Activated CD4-positive, alpha-beta T cell treated with anti-CD3 and anti-CD28 coated beads, Interleukin-10, Interleukin-2, amounts not matched to agents 100 ng/mL and 50 ng/mL, durations not matched to agents 16 hours and 8 hours (primary cell): ENCODE measurements around the gene RLBP1.
A peak's percentile ranks its signal among the peaks of the same experiment; 100 is the strongest.
"Not testable (repeated sequence)": the region's sequence is repeated elsewhere in the genome, so short reads cannot be mapped to it uniquely, and the experiment has no call there.

Source experiments
- DNase-seq: peaks from one replicate; pipeline ENCODE4 v3.0.0-alpha.2; 2020

RLBP1 gene

DNA sequence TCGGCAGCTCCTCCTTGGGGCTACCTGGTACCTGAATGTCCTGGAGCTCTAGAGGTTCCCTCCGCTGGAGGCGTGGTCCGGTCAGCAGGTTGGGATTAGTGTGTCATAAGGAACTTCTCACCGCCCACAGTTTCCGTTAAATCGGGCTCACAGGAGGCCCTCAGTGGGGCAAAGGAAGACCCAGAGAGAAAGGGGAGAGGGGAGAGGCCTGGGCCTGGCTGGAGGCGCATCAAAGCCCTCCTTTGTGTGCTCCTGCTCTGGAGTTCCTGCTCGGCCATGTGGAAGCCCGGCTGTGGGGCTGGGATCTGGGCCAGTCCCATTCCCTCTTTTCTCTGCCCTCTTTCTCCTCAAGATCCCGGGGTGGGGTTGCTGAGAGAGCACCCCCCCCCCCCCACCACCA is at the start of gene RLBP1:
Gene RLBP1 (minus strand): TSS at position 37 of the 400 bp plus-strand sequence. CDS start 2,604 bp downstream, outside the sequence.
- DNase-seq: peak; percentile 21

DNA sequence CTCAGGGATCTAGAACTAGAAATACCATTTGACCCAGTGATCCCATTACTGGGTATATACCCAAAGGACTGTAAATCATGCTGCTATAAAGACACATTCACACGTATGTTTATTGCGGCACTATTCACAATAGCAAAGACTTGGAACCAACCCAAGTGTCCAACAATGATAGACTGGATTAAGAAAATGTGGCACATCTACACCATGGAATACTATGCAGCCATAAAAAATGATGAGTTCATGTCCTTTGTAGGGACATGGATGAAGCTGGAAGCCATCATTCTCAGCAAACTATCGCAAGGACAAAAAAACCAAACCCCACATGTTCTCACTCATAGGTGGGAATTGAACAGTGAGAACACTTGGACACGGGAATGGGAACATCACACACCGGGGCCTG is 28.8 kb upstream of the RLBP1 start:
- DNase-seq: not testable (repeated sequence)

DNA sequence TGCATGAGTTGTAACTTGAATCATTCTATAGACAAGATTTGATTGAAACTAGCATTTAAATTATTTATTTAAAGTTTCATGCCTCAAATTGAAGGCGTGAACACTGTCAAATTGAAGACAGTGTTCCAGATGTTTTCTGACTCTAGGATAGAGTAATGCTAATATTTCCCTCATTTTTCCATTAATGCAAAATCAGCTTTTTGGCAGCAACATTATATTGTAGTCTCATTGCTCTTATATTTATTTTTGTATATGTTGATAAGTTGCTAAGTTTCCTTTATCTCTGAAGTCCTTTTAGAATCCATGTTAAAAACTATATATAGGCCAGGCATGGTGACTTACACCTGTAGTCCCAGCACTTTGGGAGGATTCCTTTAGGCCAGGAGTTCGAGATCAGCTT is 27.2 kb upstream of the RLBP1 start:
- no peak for DNase-seq

DNA sequence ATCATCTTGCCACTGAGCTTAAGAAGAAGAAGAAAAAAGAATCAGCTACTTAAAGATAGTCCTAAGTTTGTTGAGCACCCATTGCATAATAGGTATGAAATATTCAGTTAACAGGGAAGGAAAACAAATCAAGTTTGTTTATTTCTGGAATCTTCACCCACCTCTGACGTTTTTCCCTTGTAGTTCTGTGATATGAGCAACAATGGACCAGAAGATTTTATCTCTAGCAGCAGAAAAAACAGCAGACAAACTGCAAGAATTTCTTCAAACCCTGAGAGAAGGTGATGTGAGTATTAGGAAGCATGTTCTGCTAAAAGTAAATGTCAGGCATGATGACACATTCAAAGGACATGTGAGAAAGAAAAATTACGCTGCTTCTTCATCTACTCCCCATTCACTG is 26.1 kb upstream of the RLBP1 start:
- no peak for DNase-seq

DNA sequence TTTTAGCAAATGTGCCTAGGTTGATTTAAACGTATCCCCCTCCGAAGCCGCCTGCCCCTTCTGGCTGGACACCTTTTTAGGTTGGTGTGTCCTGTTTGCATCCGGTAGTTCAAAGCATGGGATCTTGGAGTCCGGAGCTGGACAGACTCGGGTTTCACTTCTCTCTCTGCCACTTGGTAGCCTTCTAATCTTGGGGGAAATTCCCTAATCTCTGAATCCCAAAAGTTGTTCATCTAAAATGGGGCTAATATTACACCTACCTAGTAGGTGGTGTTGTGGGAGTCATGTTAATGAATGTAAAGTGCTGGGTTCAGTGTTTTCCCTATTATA is 23.2 kb upstream of the RLBP1 start:
- DNase-seq: no peak

DNA sequence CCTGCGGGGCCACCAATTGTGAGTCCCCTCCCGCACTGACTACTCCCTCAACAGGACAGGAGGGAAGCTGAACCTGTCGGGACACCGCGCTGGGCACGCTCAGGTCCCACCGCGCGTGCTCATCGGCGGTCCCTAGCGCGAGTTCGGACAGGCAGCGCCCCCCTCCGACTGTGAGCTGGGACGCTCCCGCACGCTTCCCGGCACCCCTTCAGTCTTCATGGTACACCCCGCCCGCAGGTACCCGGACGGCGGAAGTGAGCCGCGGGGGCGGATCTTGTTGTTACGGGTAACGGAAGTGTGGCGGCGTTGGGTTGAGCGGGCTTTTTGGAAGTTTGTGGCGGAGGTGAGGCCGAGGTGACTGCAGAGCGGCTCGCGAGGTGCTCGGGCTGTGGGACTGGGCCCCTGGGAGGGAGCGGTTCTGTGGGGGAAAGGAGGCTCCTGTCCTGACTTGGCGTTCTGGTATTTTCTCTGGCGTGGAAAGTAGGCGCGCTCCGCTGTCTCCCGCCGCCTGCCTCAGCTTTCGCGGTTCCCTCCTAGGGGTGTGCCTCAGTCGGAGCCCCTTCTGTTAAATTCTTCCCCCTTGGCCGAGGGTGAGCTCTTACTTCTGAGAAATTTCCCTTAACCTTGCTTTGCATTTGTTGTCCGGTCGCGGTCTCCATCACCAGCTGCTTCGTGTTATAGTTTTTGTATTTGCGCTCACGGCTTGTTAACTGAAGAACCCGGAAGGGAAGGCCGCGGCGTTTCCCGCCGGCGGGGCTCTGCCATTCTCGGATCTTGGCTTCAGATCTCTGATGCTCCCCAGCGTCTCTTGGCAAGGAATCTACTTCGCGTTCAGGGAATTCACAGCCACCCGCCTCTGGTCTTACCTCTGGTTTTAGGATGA is 22.6 kb upstream of the RLBP1 start, which contains the start of gene FANCI:
Gene FANCI (plus strand): TSS at position 289 of the 883 bp plus-strand sequence. CDS start 3,669 bp downstream, outside the sequence.
- DNase-seq: peak; percentile 98

DNA sequence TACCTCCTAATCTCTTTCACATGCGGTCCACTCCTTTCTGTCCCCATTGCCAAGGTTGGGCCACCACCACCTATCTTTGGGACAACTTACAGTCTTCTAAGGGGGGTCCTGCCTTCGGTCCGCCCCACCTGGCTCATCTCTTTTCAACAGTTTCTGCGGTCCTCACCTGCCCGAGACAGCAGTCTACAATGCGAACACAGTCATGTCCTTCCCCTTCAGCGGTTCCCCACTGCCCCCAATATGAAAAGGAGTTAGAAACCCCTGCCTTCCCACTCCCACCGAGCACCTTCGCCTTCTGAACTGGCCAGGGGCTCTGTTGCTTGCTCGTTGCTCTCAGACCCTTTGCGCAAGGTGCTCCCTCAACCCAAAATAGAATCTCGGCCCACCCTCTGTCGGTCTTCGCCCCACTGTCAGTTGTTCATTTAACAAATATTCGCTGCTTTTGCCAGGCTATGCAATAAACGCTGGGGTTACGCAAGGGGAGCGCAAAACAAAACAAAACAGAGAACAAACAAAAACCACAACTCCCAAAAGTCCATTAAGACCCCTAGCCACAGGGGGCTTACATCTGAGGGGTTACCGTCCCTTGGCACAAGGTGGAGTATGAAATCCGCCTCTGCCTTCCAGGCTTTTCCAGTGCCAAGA is 21.8 kb upstream of the RLBP1 start:
- DNase-seq: no peak

DNA sequence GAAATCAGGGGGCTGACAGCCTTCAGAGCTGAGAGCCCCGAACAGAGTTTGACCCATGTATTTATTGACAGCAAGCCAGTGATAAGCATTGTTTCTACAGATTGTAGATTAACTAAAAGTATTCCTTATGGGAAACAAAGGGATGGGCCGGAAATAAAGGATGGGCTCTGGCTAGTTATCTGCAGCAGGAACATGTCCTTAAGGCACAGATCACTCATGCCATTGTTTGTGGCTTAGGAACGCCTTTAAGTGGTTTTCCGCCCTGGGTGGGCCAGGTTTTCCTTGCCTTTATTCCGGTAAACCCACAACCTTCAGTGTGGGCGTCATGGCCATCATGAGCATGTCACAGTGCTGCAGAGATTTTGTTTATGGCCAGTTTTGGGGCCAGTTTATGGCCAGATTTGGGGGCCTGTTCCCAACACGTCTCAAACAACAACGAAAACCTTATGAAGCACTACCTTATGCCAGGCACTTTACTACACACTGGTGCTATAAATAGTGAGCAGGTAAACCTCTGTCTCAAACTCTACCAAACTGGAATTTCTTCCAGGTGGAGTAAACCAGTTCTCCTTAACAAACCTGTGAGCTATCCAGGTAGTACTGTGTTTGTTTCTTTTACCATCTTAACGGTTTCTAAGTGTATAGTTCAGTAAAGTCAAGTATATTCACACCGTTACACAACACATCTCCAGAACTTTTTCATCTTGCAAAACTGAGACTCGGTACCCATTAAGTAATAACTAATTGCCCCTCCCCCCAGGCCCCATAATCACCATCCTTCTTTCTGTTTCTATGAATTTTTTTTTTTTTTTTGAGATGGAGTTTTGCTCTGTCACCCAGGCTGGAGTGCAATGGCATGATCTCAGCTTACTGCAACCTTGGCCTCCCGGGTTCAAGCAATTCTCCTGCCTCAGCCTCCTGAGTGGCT is 18.8 kb upstream of the RLBP1 start:
- DNase-seq: not testable (repeated sequence)

DNA sequence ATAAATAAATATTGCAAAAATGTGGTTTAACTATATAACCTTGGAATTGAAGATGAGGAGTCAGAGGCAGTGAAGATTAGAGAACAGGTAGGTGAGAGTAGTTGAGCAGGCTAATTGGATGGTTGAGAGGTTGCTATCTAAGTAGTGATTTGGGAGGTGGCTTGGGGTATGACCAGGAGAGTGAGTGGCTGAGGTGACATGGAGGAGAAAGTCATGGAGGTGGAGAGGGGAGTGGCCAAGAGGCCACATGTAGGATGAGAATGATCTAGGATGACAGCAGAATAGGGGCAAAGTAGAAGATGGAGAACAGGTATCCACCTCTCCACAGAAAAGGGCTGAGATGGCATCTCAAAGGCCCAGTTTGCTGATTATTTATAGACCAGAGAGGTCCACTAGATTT is 10.5 kb upstream of the RLBP1 start:
- DNase-seq: no peak

DNA sequence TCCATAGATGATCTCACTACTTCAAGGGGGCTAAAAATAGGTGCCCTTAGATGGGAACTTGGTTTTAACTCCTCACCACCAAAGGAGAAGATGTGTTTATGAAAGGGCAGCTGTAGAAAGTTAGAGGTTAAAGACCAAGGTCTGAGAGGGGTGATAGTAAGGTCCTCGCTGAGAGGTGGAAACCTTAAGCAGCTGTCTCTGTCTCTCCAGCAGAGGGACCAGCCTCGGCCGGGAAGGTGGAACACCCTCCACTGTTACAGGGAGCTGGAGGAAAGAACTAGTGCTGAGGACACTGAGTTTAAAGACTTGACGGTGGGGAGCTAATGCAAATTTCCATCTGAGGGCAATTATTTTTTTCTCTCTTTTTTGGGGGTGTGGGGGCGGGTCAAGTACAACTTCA is 8.9 kb upstream of the RLBP1 start:
- DNase-seq: no peak

DNA sequence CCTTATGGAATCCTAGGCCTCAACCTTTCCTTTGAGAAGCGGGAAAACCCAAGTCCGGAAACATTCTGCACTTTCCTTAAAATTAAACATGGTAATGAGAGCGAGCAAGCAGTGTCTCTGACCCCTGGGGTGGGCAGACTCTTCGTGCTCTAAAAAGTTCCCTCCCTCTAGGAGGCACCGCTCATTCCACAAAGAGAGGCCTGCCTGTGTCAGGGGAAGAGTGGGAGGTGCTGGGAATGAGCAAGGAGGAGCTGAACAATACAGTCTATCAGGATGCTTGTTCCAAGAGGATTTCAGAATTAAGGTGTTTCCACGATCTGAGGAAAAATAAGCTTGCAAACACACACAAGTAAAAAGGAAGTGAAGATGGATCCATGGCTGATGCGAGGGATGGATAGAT is 6.0 kb upstream of the RLBP1 start:
- no peak for DNase-seq

DNA sequence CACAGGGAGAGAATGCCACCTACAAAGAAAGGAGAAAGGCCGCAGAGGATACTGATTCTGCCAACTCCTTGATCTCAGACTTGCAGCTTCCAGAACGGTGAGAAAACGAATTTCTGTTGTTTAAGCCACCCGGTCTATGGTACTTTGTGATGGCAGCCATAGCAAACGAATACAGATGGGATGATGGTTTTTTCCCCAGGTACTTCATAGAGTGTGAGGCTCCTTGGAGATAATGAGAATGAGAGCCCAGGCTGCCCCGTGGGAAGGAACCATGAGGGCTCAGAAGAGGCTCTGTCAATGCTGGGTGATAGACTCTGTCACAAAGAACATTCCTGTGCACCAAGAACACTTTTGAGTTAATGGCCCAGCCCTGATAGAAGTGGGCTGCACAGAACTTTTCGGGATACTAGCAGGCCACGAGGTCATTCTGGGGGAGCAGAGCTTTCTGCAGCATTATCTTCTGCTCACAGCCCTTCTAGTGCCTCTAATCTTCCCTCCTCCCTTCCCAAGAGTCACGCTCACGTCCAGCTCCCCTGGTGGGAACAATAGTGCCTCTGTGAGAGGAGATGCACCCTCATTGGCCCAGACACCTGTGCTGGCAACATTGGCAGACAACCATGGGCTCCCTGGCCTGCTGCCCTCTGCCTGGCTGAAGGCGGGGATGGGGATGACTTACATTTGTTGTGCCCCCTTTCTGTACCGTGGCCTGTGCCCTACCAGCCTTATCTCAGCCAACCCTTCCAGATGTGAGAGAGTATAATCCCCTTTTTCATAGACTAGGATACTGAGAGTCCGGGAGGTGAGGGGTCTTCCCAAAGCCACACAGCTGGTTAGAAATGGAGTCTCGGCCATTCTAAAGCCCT is 5.2 kb upstream of the RLBP1 start:
- DNase-seq: no peak

DNA sequence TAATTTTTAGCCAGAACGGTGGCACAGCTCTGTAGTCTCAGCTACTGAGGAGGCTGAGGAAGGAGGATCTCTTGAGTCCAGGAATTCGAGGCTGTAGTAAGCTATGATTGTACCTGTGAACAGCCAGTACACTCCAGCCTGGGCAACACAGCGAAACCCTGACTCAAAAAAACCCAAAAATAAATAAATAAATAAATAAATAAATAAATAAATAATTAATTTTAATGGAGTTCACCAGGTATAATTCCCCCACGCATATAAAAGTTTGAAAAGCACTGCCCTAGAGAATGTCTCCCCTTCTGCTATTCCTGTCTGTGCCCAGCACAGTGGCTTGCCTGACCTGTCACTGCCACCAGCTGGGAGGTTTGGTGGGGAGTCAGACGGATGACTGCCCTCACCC is 4.2 kb upstream of the RLBP1 start:
- DNase-seq: no peak

DNA sequence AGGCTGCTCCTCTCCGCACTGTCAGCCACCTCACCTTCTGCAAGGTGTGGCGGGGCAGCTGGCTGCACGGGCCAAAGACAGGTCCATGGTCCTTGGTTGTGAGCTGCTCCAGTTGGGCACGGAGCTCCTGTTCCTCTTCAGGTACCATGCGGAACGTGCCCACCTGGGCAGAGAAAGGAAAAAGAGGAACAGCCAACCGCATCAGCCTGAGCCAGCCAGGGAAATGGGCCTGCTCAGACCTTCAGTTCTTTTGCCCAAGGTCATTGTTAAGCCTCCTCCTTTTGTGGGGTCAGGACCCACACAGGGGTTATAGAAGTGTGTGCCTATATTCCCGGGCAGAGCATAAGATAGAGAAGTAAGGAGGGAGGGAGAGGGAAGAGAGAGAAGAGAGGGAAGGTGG is 2.8 kb downstream of the RLBP1 start:
- no peak for DNase-seq

DNA sequence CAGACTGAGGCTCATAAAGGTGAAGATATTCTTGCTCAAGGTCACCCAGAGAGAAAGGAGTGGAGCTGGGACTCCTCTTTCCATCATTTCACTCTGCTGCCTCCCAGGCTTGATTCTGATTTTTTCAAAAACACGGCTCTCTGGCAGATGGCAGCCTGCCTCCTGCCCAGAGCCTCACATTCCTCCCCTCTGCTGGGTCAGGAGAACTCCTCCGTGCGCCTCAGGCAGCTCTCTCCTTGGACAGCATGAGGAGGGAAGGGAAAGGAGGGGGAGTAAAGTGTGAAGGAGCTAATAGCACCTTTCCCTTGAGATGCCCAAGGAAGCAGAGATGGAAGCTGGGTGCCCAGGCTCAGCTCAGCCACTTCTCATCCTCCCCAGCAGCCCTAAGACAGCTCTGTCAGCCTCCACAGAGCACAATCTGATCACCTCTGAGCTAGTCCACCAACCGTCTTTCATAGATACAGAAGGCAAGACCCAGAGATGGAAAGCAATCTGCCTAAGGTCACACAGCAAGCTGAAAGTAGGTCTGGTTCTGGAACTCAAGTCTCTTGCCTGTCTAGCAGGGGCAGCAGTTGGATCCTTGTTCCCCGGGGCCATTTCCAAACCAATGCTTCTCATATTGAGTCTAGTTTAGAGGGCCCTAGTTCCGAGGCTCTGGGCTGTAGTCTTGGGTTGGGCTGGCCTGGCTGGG is 3.5 kb downstream of the RLBP1 start:
- DNase-seq: no peak

DNA sequence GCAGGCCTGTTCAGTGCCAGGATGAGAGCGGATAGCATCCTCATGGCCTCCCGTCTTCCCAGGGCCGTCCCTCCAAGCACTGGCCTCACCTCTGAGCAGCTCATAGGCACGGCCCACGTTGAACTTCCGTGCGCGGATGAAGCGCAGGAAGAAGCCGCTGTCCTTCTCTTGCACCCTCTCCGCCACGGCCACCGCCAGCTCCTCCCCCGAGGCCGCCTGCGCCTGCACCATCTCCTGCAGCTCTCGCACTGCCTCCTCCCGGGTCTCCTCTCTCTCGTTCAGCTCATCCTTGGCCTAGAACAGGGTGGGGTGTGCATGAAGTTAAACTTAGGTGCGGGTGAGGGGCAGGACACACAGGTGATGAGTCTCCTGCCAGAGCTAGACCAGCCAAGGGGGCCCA is 4.3 kb downstream of the RLBP1 start:
- no peak for DNase-seq

DNA sequence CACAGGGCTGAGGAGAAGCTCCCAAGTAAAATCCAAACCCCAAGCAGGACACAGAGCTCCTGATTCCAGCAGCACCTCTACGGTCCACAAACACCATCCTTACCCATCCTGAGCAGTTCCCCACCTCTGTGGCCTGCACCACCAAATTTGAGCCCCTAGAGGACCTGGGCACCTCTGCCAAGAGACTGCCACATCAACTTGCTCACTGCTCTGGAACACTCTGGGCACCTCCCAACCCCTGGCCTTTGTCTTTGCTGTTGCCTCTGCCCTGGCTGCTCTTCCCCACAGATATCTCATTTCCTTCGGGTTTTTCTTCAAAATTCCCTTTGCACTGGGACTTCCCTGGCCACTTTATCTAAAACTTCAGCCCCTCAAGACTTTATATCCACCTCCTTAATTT is 5.8 kb downstream of the RLBP1 start:
- DNase-seq: no peak

DNA sequence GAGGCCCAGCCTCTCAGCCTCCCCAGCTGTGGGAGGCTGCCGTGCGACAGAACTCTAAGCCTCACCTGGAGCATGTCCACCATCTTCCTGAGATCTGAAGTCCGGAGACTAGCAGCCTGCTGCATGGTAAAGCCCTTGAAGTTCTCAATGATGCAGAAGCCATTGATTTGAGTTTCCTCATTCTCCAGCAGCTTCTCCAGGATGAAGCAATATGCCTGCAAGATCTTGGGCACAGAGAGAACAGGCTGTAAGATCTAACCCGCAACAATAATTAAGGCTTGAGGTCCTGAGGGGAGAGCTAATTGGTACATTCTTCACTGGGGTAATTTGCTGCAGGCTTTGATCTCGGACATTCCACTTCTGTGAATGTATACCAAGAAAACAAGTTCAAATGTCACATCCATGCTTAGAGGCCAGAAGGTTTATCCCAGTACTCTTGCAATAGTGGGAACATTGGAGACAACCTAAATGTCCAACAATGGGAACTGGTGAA is 9.7 kb downstream of the RLBP1 start:
- no peak for DNase-seq

DNA sequence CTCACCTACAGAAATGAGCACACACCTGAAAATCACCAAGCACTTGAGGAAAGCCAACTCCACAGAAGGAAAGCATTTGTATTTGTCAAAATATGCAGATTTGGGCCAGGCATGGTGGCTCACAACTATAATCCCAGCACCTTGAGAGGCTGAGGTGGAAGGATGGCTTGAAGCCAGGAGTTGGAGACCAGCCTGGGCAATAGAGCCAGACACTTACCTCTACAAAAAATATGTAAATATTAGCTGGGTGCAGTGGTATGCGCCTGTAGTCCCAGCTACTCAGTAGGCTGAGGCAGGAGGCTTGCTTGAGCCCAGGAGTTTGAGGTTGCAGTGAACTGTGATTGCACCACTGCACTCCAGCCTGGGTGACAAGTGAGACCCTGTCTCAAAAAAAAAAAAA is 12.3 kb downstream of the RLBP1 start:
- DNase-seq: no peak

DNA sequence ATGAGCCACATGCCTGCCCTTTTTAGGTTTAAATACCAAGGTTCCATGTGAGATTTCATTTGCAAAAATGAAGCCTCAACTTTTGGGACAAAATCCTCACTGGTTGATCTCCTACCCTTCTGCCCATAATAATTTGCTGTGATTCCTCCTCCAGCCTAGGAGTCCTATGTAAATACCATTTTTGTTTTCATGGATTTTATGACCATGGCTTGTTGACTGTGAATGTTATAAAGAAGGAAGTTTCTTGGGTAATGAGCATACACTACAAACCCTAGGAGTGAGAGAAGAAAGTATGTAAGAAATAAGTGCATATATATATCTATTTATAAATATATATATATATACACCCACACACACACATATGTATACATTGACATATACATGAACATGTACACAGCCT is 13.1 kb downstream of the RLBP1 start:
- no peak for DNase-seq

DNA sequence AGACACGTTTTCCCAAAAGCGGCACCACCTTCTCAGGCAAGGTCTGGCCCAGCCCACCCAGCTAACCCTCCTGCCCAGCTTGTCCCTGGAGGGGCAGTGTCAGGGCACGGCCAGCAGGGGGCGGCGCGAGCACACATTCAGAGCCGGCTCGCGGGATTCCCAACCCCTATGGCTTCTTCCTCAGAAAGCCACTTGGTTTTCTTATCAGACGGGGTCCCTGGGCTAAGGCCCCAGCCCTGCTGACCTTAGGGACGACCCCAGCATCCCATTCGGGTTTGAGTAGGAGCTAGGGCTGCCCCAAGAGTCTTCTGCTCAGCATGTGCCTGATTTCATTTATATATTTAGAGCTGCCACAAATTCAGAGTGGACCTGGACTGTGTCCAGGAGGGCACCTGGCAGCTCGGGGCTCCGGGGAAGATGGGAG is 14.5 kb downstream of the RLBP1 start:
- DNase-seq: peak; percentile 81
